ENCODE results near the gene SLCO3A1.

Gene SLCO3A1

DNA sequence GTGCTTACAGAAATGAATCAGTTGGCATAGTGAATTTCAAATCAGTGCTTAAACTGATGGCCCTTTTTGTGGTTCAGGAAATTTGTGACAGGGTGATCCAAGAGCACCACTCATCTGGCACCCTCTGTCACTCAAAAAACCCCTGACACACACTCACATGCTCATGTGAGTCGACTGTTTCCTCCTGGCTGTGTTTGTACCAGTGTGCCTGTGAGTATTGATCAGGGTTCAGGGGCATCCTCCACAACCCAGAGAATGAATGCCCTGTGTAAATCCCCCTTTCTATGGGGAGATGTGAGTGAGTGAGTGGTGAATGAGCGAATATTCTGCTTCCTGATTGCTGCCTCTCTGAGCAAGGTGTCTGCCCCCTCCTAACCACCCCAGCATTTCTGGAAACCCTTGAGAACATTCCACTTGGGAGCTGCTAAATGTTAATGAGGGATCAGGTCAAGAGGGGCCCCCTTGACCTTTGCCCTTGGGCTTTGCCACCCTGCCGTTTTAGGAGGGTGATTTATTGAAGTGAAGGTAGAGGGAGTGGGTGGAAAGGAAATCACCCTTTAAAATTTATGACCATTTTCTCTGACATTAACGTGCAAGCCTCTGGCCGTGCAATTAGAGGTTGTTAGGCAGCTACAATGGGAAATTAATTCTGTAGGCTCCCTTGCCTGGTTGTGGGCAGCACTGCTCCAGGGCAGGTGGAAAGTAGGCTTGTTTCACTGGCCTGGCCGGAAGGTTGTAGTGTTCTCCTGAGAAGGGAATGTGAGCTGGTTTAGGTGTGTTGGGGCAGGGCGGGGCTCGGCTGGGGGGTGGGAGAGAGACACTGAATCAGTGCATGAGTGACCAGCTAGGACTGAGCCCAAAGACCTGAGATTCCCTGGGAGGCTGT, 87.2 kb downstream of the SLCO3A1 start:
- no peak for TF ChIP-seq CTCF (IDR thresholded peaks at IDR 0.05; ENCODE audit: extremely low read depth, insufficient read depth, missing control alignments)
- in situ Hi-C loops (cut with MboI; ENCODE audit: low pct_unique_long_range_greater_than_20kb, low sequenced_read_pairs, unreplicated experiment), result no loop called here
- DNase-seq (ENCODE audit: low spot score), result no peak

- DNase-seq (ENCODE audit: low spot score), result no peak
- TF ChIP-seq CTCF (IDR thresholded peaks at IDR 0.05; ENCODE audit: extremely low read depth, insufficient read depth, missing control alignments), result no peak
- in situ Hi-C loops (cut with MboI; ENCODE audit: low pct_unique_long_range_greater_than_20kb, low sequenced_read_pairs, unreplicated experiment), result no loop called here
These were observed 88.6 kb downstream of the SLCO3A1 start for GRCh38 chr15:91941871-91942658.

DNA sequence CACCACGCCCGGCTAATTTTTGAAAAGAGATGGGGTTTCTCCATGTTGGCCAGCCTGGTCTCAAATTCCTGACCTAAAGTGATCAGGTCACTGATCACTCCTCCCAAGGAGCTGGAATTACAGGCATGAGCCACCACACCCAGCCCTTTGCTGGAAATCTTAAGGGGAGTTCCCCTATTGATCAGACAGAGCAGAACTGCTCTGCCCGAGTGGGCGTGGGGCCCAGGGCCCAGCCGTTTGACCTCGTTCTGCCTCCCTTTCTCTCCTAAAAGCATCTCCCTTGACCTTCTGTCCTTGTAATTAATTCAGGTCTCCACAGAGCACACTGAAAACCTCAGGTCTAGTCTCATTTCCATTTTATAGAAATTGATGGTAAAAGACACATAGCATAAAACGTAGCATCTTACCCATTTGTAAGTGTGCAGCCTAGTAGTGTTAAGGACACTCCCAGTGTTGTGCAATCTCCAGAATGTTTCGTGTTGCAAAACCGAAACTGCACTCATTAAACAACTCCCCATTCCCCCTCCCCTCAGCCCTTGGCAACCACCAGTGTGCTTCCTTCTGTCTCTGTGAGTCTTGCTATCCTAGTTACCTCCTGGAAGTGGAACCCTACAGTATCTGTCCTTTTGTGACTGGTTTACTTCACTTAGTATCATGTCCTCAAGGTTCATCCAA, 89.3 kb downstream of the SLCO3A1 start:
- TF ChIP-seq CTCF (IDR thresholded peaks at IDR 0.05; ENCODE audit: extremely low read depth, insufficient read depth, missing control alignments), result no peak
- in situ Hi-C loops (cut with MboI; ENCODE audit: low pct_unique_long_range_greater_than_20kb, low sequenced_read_pairs, unreplicated experiment), result no loop called here
- no peak for DNase-seq (ENCODE audit: low spot score)

GRCh38 chr15:91944331-91944730, 90.8 kb downstream of the SLCO3A1 start:
- no peak for DNase-seq (ENCODE audit: low spot score)
- TF ChIP-seq CTCF (IDR thresholded peaks at IDR 0.05; ENCODE audit: extremely low read depth, insufficient read depth, missing control alignments), result no peak
- in situ Hi-C loops (cut with MboI; ENCODE audit: low pct_unique_long_range_greater_than_20kb, low sequenced_read_pairs, unreplicated experiment), result no loop called here

- TF ChIP-seq CTCF (IDR thresholded peaks at IDR 0.05; ENCODE audit: extremely low read depth, insufficient read depth, missing control alignments), result no peak
- DNase-seq (ENCODE audit: low spot score), result no peak
- in situ Hi-C loops (cut with MboI; ENCODE audit: low pct_unique_long_range_greater_than_20kb, low sequenced_read_pairs, unreplicated experiment), result no loop called here
These were observed 91.9 kb downstream of the SLCO3A1 start for GRCh38 chr15:91945385-91945784.

- no peak for DNase-seq (ENCODE audit: low spot score)
- in situ Hi-C loops (cut with MboI; ENCODE audit: low pct_unique_long_range_greater_than_20kb, low sequenced_read_pairs, unreplicated experiment), result no loop called here
- TF ChIP-seq CTCF (IDR thresholded peaks at IDR 0.05; ENCODE audit: extremely low read depth, insufficient read depth, missing control alignments), result no peak
These were observed 92.6 kb downstream of the SLCO3A1 start for GRCh38 chr15:91946075-91946474.

Data from GM13977 (cell line).